ENCODE measurements around the gene APBA1. TPM values are rescaled to one million over a fixed set of nuclear protein-coding genes. Genes with fewer than 3 reads are reported as not detected.
A peak's percentile ranks its signal among the peaks of the same experiment; 100 is the strongest.

Gene APBA1
- total RNA-seq, 1 donor from 2014 or later: under 0.01 TPM

DNA sequence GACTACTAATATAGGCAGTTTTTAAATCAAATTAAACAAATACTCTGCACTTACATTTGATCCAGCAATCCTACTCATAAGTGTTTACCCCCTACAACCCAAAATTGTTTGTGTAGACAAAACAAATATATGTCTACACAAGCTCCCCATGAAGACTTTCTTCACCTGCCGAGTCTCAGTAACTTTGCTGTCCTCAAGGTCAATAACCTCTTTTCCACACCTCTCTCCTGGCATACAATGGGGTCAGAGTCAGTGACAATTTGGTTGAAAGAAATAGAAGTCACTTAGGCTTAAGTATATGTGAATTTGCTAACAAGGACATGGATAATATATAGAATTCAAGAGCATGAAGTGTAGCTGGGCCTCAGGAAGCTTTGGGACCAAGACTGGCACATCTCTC, 29.1 kb downstream of the APBA1 start:
- Histone ChIP-seq H3K4me3 (ENCODE audit: low read depth, low read length) (no peak overlapping the region), H3K27me3 (ENCODE audit: control insufficient read depth, insufficient read depth, low read length) (peaks cover 1% of the 10 kb centered on the region), H3K36me3 (ENCODE audit: control insufficient read depth, insufficient read depth, low read length) (no peaks in the 10 kb centered on the region)
- DNase-seq (ENCODE audit: low read depth) (no peak), FAIRE-seq (no peak)
- TF ChIP-seq, protein P1, sequence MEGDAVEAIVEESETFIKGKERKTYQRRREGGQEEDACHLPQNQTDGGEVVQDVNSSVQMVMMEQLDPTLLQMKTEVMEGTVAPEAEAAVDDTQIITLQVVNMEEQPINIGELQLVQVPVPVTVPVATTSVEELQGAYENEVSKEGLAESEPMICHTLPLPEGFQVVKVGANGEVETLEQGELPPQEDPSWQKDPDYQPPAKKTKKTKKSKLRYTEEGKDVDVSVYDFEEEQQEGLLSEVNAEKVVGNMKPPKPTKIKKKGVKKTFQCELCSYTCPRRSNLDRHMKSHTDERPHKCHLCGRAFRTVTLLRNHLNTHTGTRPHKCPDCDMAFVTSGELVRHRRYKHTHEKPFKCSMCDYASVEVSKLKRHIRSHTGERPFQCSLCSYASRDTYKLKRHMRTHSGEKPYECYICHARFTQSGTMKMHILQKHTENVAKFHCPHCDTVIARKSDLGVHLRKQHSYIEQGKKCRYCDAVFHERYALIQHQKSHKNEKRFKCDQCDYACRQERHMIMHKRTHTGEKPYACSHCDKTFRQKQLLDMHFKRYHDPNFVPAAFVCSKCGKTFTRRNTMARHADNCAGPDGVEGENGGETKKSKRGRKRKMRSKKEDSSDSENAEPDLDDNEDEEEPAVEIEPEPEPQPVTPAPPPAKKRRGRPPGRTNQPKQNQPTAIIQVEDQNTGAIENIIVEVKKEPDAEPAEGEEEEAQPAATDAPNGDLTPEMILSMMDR (IDR thresholded peaks at IDR 0.05; ENCODE audit: insufficient read depth, low read length, severe bottlenecking): no peak

GRCh38 chr9:69637817-69638200, 34.4 kb downstream of the APBA1 start:
- peak; percentile 85 for DNase-seq (ENCODE audit: low read depth)
- FAIRE-seq: no peak
- TF ChIP-seq, protein P1 (IDR thresholded peaks at IDR 0.05; ENCODE audit: insufficient read depth, low read length, severe bottlenecking): no peak
- no peaks in the 10 kb centered on the region for H3K36me3 ChIP-seq (ENCODE audit: control insufficient read depth, insufficient read depth, low read length)
- H3K27me3 ChIP-seq (ENCODE audit: control insufficient read depth, insufficient read depth, low read length): no peaks in the 10 kb centered on the region
- no peak overlapping the region for H3K4me3 ChIP-seq (ENCODE audit: low read depth, low read length)

GRCh38 chr9:69637193-69637816, 34.9 kb downstream of the APBA1 start:
- Histone ChIP-seq H3K36me3 (ENCODE audit: control insufficient read depth, insufficient read depth, low read length) (no peaks in the 10 kb centered on the region), H3K27me3 (ENCODE audit: control insufficient read depth, insufficient read depth, low read length) (no peaks in the 10 kb centered on the region), H3K4me3 (ENCODE audit: low read depth, low read length) (no peak overlapping the region)
- peak; percentile 33 for DNase-seq (ENCODE audit: low read depth)
- TF ChIP-seq, protein P1 (IDR thresholded peaks at IDR 0.05; ENCODE audit: insufficient read depth, low read length, severe bottlenecking): no peak
- FAIRE-seq: no peak

- H3K36me3 ChIP-seq (ENCODE audit: control insufficient read depth, insufficient read depth, low read length): no peaks in the 10 kb centered on the region
- no peaks in the 10 kb centered on the region for H3K27me3 ChIP-seq (ENCODE audit: control insufficient read depth, insufficient read depth, low read length)
- no peak overlapping the region for H3K4me3 ChIP-seq (ENCODE audit: low read depth, low read length)
- DNase-seq (ENCODE audit: low read depth): no peak
- TF ChIP-seq, protein P1 (IDR thresholded peaks at IDR 0.05; ENCODE audit: insufficient read depth, low read length, severe bottlenecking): no peak
- peak; percentile 28 for FAIRE-seq
These were observed 38.5 kb downstream of the APBA1 start for GRCh38 chr9:69633716-69634115.

DNA sequence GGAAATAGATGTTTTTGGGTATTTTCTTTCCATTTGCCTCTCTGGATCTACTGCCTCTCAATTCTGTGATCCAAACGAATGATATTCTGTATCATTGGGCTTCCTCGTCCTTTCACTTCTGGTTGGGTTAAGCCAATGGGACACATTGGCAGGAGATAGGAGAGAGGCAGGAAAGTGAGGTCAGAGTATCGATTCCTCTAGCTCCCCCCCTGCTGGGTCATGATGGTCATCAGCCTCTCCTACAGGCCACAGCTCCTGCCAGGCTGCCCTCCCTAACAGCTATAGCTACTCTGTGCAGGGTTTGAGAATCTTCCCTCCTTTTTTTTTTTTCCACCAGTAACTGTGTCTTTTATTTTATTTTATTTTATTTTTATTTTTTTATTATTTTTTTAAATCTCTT, 39.4 kb downstream of the APBA1 start:
- no peaks in the 10 kb centered on the region for H3K27me3 ChIP-seq (ENCODE audit: control insufficient read depth, insufficient read depth, low read length)
- TF ChIP-seq, protein P1 (IDR thresholded peaks at IDR 0.05; ENCODE audit: insufficient read depth, low read length, severe bottlenecking): no peak
- no peak overlapping the region for H3K4me3 ChIP-seq (ENCODE audit: low read depth, low read length)
- DNase-seq (ENCODE audit: low read depth) (no peak), FAIRE-seq (no peak)
- no peaks in the 10 kb centered on the region for H3K36me3 ChIP-seq (ENCODE audit: control insufficient read depth, insufficient read depth, low read length)

DNA sequence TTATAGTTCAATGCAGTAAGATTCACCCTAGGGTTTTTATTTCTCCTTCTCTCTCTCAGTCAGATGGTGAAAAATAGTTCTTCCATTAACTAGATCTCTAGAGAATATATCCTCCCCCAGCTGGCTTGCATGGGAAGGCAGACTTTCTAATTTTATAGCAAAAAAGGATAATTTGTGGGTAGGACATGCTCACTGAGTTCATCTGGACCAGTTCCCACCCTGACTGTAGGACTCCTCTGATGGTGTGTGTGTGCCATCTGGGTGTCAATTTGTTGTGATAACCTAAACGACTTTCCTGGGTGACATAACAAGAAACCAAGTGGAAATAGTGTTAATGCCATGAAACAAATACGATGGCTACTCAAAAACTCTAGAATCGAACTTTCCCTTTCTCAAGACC, 44.9 kb downstream of the APBA1 start:
- FAIRE-seq: no peak
- Histone ChIP-seq H3K36me3 (ENCODE audit: control insufficient read depth, insufficient read depth, low read length) (no peaks in the 10 kb centered on the region), H3K4me3 (ENCODE audit: low read depth, low read length) (no peak overlapping the region), H3K27me3 (ENCODE audit: control insufficient read depth, insufficient read depth, low read length) (no peaks in the 10 kb centered on the region)
- no peak for DNase-seq (ENCODE audit: low read depth)
- TF ChIP-seq, protein P1 (IDR thresholded peaks at IDR 0.05; ENCODE audit: insufficient read depth, low read length, severe bottlenecking): no peak

Measured in bronchial epithelial cell (primary cell).